ENCODE results near the gene NTM.

The NTM gene

DNA sequence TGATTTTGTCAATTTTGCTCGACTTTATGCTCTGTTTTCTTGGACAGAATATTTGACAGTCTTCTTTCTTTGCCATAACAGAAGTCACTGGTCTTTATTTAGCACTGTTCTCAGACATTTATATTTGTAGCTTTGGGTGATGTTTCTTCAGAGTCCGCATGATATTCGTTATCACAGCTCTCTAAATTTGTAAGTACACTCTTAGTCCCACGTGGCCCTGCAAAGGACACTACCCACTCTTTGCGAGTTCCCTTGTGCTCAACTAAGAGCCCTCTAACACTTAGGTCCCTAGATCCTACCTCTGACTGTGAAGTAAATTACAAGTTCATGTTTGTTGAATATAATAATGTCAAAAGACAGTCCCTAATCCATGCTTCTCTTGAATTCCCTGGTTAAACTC, 651.9 kb downstream of the NTM start:
- DNase-seq (ENCODE audit: low read depth): no peak

DNA sequence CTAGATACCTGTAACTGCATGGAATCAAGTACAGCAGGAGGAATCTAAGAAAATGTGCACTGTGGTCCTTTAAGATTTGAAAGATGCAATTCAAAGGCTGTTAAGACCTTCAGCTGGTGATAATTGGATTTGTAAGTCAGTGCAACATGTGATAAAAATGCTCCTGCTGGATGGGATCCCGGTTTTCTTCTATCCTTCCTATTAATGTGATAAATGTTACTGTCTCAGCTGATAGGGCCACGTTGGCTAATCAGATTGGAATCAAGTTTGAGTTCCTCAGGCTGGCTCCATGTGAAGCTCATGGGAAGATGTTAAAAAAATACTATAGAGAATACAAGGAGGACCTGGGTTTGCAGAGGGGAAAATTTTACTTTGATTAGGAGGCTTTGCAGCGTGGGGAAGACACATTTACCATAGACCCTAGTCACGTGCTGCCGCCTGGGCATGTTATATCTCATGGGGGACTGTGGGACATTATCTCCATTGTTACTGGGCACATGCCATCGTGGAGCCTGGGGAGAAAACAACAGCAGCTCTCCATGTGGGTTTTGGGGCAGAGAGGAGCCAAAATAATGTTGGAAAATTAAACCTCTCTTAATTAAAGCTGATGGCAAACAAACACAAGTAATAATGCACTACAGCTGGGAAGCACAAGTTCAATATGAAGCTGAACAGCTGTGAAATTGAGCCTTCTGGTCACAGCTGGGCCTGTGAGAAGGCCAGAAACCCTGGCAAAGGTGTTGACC, 652.5 kb downstream of the NTM start:
- DNase-seq (ENCODE audit: low read depth): no peak

DNA sequence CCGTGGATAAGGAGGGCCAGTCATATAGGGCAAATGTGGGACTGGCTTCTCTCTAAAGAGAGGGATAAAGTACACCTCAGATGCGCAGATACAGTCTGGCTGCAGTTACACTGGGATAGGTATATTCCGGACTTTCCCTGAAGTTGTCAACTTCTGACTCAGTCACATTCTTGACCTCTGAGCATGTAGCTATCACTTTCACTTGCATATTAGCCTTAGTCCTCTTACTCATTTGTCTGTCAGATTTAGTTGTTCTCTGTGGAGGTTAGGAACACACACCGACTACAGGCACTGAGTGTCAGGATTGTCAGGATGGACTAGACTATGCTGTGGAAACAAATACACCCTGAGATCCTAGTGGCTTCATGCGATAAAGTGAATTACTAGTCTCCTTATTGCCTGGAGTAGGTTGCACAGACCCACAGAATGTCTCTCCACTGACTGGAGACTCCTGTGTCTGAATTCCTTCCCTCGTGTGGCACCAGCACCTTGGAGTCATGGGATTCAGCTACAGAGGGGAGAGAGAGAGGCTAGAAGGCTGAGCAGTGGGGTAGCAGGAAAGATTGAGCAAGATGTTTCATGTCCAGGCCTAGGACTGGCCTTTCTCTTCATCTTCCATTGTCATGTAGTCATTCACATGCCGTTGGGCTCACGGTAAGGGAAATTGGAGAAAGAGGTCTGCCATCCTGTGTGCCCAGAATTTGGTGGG, 654.3 kb downstream of the NTM start:
- DNase-seq (ENCODE audit: low read depth): no peak

DNA sequence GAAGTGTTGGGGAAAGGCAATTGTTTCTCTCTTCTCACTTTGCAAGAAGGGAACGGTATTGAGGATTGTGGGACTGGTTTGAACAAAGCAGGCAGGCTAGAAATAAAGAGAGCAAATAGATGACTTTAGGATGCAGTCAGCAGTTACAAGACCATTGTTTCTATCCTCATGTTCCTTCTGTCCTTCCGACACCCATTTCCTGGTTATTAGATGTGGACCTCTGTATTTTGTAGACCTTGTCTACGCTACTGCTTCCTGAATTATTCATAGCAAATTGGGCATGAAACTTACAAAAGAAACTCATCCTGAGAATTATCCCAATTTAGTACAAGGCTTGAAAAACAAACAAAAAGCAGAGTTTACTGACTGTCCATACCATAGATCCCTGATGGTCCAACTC, 656.3 kb downstream of the NTM start:
- DNase-seq (ENCODE audit: low read depth): no peak

DNA sequence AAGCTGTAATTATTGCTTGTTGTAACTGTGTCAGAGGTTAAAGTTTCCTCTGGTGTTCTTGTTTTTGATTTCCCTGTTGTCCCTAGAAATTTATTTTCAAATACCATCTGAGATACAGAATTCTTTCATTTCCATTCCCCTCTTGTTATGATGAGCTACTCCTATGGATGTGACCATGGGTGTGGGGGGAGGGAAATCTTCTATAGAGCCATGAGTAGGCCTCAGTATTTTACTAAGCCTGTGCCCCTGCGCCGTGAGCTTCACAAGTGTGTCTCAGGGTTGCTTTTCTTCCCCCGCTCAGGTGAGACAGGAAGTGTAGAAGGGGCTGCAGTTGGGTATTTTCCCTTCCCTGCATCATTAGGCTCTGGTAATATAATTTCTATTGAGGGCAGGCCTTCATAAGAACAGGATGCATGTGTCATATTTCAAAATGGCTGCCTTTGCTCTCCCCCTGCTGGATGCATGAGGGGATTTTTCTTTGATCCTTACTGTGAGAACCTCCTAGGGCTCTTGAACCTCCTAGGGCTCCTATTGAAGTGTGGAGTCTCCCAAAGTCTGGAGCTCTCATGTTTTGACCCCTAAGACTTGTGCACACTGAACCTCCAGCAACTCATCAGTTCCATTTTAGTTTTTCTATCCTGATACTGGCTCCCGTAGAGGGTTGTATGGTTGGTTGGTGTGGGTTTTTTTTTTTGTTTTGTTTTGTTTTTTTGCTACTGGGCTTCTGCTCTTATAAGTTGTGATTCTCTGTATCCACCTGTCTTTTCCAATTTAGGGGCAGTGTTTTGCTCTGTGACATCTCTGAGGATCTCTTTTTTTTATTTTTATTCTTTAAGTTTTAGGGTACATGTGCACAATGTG, 658.2 kb downstream of the NTM start:
- DNase-seq (ENCODE audit: low read depth): no peak

DNA sequence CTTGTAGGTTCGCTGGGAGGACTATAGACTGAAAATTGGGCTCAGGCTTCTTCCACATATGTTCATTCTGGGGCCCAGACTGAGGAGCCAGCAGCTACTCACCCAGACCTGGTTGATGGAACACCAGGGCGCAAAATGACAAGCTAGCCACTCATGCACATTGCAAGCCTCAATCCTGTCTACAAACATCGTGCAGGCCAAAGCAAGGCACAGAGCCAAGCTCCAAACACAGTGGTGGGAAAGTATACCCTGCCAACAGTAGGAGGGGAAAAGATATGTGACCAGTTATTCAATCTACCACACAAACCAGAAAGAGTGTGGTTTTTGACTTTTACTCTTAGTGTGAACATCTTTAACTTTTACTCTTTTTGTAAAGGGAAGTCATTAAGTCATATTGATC, 660.5 kb downstream of the NTM start:
- no peak for DNase-seq (ENCODE audit: low read depth)

DNA sequence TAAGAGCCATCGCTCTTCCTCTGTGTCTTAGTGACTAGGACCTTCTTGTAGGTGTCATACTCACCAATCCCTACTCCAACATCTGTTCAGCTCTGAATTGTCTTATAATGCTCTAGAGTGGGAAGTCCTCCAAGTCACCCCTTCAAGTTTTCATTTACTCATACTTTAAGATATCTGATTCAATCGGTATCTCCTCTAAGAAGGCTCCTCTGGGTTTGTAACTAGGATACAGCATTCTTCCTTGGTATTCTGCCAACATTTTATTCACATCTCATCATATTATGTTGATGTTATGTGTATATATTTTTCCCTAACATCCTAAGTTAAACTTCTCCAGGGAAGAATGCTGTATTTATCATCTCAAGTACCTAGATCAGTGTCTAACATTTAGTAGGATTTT, 662.1 kb downstream of the NTM start:
- DNase-seq (ENCODE audit: low read depth): no peak

DNA sequence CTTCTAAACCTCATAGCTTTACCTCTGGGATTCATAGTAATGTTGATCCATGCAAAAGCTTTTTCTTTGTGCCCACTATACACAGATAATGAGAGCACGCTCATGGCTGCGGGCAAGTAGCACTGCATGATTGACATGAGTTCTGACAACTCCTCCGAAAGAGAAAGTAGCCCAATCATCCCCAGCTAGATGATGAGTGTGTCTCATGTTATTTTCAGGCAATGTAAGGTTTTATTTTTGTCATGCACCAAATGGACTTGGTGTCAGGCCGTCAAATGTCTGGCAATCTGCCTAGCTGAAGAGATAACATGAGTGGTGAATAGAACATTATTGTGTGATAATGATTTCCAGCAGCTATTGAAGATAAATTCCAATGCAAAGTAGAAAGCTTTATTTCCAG, 662.6 kb downstream of the NTM start:
- DNase-seq (ENCODE audit: low read depth): no peak

DNA sequence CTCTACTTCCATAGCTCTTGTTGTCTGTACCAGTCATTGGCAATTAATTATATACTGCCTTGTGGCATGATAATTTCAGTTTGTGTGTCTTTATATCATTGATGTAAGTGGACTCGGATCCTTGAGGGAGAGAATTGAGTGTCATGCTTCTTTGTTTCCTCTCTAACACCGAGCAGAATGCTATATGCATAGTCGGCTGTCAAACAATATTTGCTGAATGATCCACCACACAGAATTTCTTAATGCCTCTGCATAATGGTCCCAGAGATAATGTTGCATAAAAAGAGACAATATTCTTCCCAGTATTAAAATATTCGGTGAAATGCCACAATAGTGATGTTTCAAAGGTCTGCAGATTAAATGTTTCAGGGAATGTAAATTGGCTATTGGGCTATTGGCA, 664.8 kb downstream of the NTM start:
- DNase-seq (ENCODE audit: low read depth): no peak

DNA sequence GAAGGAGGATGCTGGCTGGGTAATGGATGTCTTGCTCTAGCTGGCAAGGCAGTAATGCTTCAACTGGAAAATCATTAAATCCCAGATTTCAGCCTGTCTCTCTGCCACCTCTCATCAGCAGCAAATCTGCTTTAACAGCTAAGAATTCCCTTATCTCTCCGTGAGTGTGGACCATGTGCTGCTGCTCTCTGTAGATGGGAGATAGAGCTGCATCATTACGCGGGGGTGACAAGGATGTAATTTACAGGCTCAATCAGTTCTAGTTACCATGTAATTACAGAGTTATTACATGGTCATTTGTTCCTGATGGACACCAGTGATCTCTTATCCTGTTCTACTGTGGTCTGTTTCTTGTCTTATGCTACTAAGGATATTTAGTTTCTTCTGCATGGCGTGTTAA, 665.4 kb downstream of the NTM start:
- no peak for DNase-seq (ENCODE audit: low read depth)

DNA sequence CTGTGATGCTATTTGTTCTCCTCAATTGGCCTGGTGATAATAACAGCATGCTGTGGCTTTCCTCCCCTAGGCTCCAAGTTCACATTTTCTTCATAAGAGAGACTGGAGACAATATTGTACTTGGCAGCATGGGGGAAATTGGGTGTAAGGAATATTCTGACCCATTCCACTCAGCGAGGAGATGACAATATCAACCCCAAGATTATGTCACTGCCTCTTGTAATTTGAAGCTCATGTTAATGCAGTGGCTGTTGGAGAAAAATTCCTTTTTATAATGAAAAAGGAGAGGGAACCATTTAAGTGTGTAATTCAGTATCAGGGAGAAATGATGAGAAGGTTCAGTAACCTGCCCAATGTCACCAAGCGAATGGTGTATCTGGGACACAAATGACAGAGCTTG, 665.8 kb downstream of the NTM start:
- DNase-seq (ENCODE audit: low read depth): no peak

DNA sequence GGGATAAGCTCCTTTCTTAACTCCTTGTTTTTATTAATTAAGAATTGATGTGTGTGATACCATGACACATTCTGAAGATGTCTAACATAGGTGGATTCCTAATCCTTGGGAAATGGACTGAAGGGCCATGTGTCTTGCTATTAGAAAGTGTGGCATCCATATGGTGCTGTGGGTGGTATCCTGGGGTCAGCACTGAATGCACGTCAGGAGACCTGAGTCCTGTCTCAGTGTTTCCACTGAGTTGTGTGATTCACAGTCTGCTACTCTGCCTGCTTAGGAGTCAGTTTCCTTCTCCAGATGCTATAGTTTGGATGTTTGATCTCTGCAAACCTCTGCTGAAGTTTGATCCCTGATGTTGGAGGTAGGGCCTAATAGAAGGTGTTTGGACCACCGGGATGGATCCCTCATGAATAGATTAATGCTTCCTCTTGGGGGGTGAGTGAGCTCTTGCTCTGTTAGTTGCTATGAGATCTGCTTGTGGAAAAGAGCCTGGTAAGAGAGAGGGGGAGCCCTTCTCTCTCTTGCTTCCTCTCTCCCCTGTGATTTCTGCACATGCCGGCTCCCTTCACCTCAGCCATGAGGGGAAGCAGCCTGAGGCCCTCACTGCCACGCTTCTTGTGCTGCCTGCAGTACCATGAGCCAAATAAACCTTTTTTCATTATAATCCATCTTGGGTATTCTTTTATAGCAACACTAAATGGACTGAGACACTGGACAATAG, 666.5 kb downstream of the NTM start:
- DNase-seq (ENCODE audit: low read depth): no peak

DNA sequence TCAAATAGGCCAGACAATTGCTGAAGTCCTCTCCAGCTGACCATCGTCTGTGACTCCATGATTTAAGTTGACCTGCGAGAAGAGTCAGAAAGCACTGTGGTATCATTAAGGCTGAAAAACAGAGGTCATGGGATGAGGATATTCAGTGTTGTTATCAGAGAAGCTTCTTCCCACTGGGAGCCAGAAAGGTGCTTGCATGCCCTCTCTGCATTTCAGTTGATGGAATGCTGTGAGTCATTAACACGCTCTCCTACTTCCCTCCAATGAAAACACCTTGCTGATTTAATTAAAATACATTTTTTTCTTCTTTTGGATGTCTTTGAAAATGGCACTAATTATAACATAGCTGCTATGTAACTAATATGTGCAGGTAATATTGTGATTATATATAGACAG, 667.0 kb downstream of the NTM start:
- no peak for DNase-seq (ENCODE audit: low read depth)

DNA sequence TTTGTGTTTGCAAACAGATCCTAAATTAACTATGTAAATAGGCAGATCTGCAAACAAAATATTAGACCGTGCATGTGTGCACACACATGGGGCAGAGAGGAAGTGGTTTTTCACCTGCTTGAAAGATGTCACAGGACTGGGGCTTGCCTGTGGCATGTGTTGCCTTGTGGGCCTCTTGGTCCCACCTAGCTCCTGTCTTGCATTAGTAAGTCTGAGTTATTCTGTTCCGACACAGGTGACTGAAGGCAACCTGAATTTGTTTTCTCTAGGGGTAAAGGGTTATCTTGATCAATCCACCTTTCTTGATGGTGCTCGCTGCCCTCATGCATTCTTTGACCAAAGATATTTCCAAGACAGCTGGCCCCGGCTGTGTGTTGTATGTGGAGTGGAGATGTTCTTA, 667.5 kb downstream of the NTM start:
- no peak for DNase-seq (ENCODE audit: low read depth)

DNA sequence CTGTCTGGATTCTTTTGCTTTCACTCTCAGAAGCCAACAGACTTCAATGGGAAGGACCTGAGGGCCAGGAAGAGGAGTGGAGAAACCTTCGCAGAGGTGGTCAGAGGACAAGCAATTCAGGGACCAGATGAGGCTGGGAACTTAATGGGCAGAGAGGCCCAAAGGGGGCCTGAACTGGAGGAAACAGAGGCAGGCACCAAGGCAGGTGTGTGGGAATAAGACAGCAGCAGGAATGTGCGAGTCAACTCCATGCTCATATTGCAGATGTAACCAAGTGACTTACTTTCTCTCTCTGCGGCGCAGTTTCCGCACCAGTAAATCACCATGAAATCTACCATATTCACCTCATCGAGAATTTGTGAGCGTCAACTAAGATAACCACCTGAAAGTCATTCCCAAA, 669.1 kb downstream of the NTM start:
- DNase-seq (ENCODE audit: low read depth): no peak

DNA sequence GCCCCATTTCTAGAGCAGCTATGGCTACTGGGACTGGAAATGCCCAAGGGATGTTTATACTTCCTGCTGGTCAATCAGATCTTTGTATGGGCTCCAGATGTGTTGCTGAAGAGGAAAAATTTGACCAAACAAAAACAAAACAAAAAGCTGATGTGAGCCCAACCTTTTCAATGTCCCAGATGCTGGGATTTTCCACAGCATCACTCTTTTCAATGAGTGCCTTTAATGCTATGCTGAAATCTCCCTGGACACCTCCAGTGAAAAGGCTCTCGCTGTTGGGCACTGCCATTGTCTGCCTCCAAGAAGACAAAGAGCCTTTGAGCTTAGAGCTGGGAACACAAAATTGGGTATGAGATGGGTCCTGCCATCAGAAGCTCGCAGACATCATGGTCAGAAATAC, 671.9 kb downstream of the NTM start:
- DNase-seq (ENCODE audit: low read depth): no peak

DNA sequence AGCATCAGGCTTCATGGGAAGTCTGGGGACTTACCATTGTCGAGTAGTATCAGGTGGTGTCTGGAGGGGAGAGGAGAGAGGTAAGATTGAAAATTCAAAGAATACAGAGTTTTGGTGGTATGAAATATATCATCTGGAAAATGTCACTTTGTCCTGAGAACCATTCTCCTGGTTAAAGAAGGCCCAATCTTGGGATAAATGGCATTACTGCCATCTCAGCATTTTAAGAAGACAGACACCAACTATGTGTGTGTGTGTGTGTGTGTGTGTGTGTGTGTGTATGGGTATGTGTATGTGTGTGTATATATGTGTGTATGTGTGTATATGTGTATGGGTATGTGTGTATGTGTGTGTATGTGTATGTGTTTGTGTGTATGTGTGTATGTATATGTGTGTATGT, 673.3 kb downstream of the NTM start:
- no peak for DNase-seq (ENCODE audit: low read depth)

DNA sequence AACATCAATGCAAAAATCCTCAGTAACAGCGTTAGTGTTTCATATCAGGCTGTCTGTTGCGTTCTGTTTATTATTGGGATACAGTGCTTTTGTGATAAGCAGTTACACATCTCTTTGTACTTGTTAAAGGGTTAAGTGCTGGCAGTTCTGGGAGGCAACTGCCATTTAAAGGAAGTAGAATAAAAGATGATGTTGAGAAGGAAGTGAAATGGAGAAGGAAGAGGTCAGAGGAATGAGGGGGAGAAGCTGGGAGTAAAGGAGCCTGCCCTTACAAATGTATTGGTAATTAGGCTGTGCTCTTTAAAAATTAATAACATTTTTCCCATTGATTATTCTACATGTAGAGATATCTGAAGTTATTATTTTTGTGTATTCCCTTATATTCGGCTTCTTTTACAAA, 674.7 kb downstream of the NTM start:
- DNase-seq (ENCODE audit: low read depth): no peak

DNA sequence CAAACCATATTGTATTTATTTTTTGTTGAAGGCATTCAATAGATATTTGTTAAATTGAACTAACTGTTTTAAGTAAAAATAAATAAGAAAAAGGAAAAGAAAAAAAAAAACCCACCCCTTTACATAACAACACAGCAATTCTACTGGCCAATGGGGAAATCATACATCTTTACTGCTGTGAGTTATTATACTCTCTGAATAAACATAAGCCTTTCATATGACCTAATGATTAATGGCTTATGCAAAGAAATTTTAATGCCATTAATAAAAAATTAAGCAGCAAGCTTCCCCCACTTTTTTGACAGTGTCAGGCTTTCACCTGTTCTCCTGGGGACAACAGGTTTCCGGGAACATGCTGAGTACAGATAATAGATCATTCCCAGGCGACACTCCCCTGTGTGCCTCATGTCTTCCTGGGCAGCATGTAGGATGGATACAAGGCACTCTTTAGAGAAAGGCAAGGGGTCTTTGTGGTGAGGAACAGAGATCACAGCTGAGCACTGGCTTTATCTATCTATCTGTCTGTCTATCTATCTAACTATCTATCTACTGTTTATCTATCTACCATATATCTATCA, 676.0 kb downstream of the NTM start:
- no peak for DNase-seq (ENCODE audit: low read depth)

DNA sequence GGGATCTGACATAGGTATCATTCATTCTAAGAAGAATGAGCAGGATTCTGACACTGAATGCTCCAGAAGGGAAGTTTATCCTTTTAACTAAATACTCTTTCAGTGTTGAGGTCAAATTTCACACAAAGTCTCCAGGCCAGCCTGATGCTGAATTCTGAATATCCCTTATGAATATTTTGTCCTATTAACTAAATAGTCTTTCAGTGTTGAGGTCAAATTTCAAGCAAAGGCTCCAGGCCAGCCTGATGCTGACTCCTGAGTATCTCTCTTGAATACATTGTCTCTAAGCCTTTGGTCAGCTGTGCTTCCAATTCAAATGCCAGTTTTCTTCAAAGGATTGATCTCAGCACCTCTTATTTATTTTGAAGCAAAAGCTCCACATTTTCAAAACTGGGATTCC, 676.8 kb downstream of the NTM start:
- no peak for DNase-seq (ENCODE audit: low read depth)

DNA sequence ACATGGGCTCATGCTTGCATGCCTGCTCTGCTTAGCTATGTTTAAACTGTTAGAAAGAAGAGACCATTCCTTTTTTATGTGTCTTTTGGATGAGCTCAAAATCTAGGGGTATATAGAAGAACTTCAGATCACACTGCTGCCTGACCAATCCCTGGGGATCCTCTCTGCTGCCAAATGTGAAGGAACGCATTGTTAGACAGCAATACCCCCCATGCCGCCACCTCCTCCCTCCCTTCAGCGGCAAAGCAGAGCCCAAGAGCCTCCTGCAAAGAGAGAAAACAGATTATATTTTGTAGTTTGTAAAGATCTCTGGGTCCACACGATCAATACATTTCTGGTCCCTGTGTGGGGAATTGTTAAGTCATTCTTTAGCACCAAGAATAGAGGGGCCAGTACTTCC, 677.6 kb downstream of the NTM start:
- no peak for DNase-seq (ENCODE audit: low read depth)

DNA sequence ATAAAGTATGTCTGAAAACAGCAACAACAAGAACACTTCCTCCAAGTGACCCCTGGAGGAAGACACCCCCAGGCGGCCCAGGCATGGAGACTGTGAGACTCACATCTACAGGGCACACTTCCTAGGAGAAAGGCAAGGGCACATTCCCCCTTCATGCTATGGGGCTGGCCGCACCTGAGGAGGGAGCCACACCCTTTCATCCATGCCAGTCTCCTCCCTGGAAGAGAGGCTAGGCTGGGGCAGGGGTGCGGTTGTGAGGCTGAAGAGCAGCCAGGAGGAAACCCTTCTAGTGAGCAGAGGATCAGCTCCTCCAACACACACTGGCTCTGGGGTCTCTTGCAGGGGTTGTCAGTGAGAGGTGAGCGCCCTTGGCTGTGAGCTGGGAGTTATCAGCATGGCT, 678.8 kb downstream of the NTM start:
- DNase-seq (ENCODE audit: low read depth): no peak

Data from stimulated activated CD8-positive, alpha-beta memory T cell treated with anti-CD3 and anti-CD28 coated beads, Interleukin-12 subunit alpha, Interleukin-12 subunit beta, amount 100 ng/mL, for 4 hours (primary cell).